Endometrial microvascular endothelial cells (primary cell): ENCODE measurements around the gene UCHL3. TPM values are rescaled to one million over a fixed set of nuclear protein-coding genes. Genes with fewer than 3 reads are reported as not detected.

ENCODE experiments used
- in situ Hi-C: cut with HindIII; loops from 2 replicates; pipeline ENCODE4 v1.10.0; 2017; ENCODE audit warnings: low sequenced_read_pairs, low pct_unique_long_range_greater_than_20kb; ENCODE audit errors: inconsistent ontology term
- total RNA-seq: library from RNA; depleted of rRNA; stranded (reverse); fragments of >200 nt; gene quantifications from one replicate; pipeline ENCODE4 v1.2.3, GENCODE V29; 2015; ENCODE audit errors: inconsistent ontology term

UCHL3 gene
- total RNA-seq, 1 donor from 2014 or later: 70.6 TPM

GRCh38 chr13:75610466-75610865, 60.9 kb downstream of the UCHL3 start:
- in situ Hi-C loops: no loop called here

- in situ Hi-C loops: no loop called here
Measured at GRCh38 chr13:75612354-75612753, 62.8 kb downstream of the UCHL3 start.

- in situ Hi-C loops: no loop called here
Measured at GRCh38 chr13:75617230-75617629, 67.6 kb downstream of the UCHL3 start.

- in situ Hi-C loops: no loop called here
Measured at GRCh38 chr13:75618308-75618707, 68.7 kb downstream of the UCHL3 start.

- in situ Hi-C loops: no loop called here
Measured at GRCh38 chr13:75620020-75620419, 70.4 kb downstream of the UCHL3 start.

GRCh38 chr13:75621147-75621546, 71.6 kb downstream of the UCHL3 start:
- in situ Hi-C loops: no loop called here

- in situ Hi-C loops: no loop called here
Measured at GRCh38 chr13:75628801-75629200, 79.2 kb downstream of the UCHL3 start.

GRCh38 chr13:75633285-75633684, 83.7 kb downstream of the UCHL3 start:
- in situ Hi-C loops: no loop called here

GRCh38 chr13:75635101-75635827, 85.7 kb downstream of the UCHL3 start:
- in situ Hi-C loops: no loop called here

GRCh38 chr13:75635828-75636435, 86.3 kb downstream of the UCHL3 start, which contains the start of gene LMO7:
TSS of gene LMO7 (plus strand) at chr13:75636330. CDS start at chr13:75636658, 328 bp downstream.
- in situ Hi-C loops: no loop called here

GRCh38 chr13:75636436-75637180, 87.0 kb downstream of the UCHL3 start:
- in situ Hi-C loops: no loop called here

GRCh38 chr13:75637181-75637750, 87.7 kb downstream of the UCHL3 start:
- in situ Hi-C loops: no loop called here

- in situ Hi-C loops: no loop called here
Measured at GRCh38 chr13:75639454-75639853, 89.9 kb downstream of the UCHL3 start.

GRCh38 chr13:75641026-75641425, 91.4 kb downstream of the UCHL3 start:
- in situ Hi-C loops: no loop called here

- in situ Hi-C loops: no loop called here
Measured at GRCh38 chr13:75643182-75643581, 93.6 kb downstream of the UCHL3 start.

- in situ Hi-C loops: no loop called here
Measured at GRCh38 chr13:75643693-75644092, 94.1 kb downstream of the UCHL3 start.

- in situ Hi-C loops: no loop called here
Measured at GRCh38 chr13:75645141-75645540, 95.5 kb downstream of the UCHL3 start.

GRCh38 chr13:75647126-75647784, 97.7 kb downstream of the UCHL3 start:
- in situ Hi-C loops: no loop called here

GRCh38 chr13:75648446-75648845, 98.9 kb downstream of the UCHL3 start:
- in situ Hi-C loops: no loop called here
